CD14-positive monocyte (primary cell): ENCODE measurements around the gene NAA38. TPM values are rescaled to one million over a fixed set of nuclear protein-coding genes. Genes with fewer than 3 reads are reported as not detected.

Experiments
- DNase-seq, 3 donors: peaks; one replicate each; pipeline ENCODE4 v3.0.0-alpha.2; 2011 to 2022
- H2AFZ ChIP-seq: 2 replicates; pipeline ENCODE4 v1.6.0; 2012; ENCODE audit warnings: mild to moderate bottlenecking, low read depth, low read length, inconsistent platforms; ENCODE audit not compliant: insufficient read depth, poor library complexity, severe bottlenecking
- H3K27ac ChIP-seq, 2 donors: 1 replicate in 1 of 2; 2 replicates in 1 of 2; pipeline ENCODE4 v1.5.1; 2012 to 2013; ENCODE audit warnings: low read length in 2 of 2, control low read depth in 1 of 2, inconsistent platforms in 1 of 2, low read depth in 1 of 2, mild to moderate bottlenecking in 1 of 2
- H3K27me3 ChIP-seq, 2 donors: one replicate each; pipeline versions ENCODE4 v1.6.0 to v1.6.1; 2011 to 2013; ENCODE audit warnings: low read length in 2 of 2; ENCODE audit not compliant: control insufficient read depth in 2 of 2, insufficient read depth in 2 of 2
- H3K36me3 ChIP-seq, 2 donors: replicated peaks in 1 of 2; 1 replicate in 1 of 2; 2 replicates in 1 of 2; pipeline versions ENCODE4 v1.5.1 to v1.6.1; 2012 to 2013; ENCODE audit warnings: low read length in 2 of 2, control low read depth in 1 of 2, inconsistent platforms in 1 of 2, mild to moderate bottlenecking in 1 of 2; ENCODE audit not compliant: insufficient read depth in 2 of 2, control insufficient read depth in 1 of 2
- H3K4me1 ChIP-seq, 2 donors: 1 replicate in 1 of 2; 2 replicates in 1 of 2; pipeline versions ENCODE4 v1.5.1 to v1.6.1; 2012 to 2013; ENCODE audit warnings: low read length in 2 of 2, control low read depth in 1 of 2, inconsistent platforms in 1 of 2, mild to moderate bottlenecking in 1 of 2, moderate library complexity in 1 of 2; ENCODE audit not compliant: insufficient read depth in 2 of 2, control insufficient read depth in 1 of 2
- H3K4me2 ChIP-seq: replicated peaks from 2 replicates; pipeline ENCODE3; 2012; ENCODE audit warnings: low read length, moderate library complexity, mild to moderate bottlenecking; ENCODE audit not compliant: poor library complexity, severe bottlenecking; ENCODE audit errors: extremely low read depth
- H3K4me3 ChIP-seq, 3 experiments: fragments of 200-600 bp in 1 of 3; sonication (generic) in 1 of 3; replicated peaks in 1 of 3; 1 replicate in 2 of 3; 2 replicates in 1 of 3; pipeline ENCODE4 v1.5.1; 2011 to 2013; ENCODE audit warnings: low read length in 3 of 3, mild to moderate bottlenecking in 3 of 3, control low read depth in 2 of 3, low read depth in 2 of 3, inconsistent platforms in 1 of 3, moderate library complexity in 1 of 3
- H3K79me2 ChIP-seq: 2 replicates; pipeline ENCODE4 v1.6.0; 2012; ENCODE audit warnings: mild to moderate bottlenecking, control low read depth, inconsistent platforms, low read length, moderate library complexity; ENCODE audit not compliant: insufficient read depth
- H3K9ac ChIP-seq: 2 replicates; pipeline ENCODE4 v1.6.0; 2017; ENCODE audit warnings: low read length, mild to moderate bottlenecking; ENCODE audit not compliant: insufficient read depth, poor library complexity, severe bottlenecking
- H3K9me3 ChIP-seq, 2 donors: replicated peaks in 1 of 2; 1 replicate in 1 of 2; 2 replicates in 1 of 2; pipeline versions ENCODE4 v1.5.1 to v1.6.1; 2012 to 2013; ENCODE audit warnings: low read length in 2 of 2, control low read depth in 1 of 2; ENCODE audit not compliant: control insufficient read depth in 1 of 2, insufficient read depth in 1 of 2
- H4K20me1 ChIP-seq: 2 replicates; pipeline ENCODE4 v1.6.0; 2012; ENCODE audit warnings: mild to moderate bottlenecking, low read length, control low read depth, moderate library complexity; ENCODE audit not compliant: insufficient read depth
- H3K27ac Mint-ChIP-seq, 7 donors: one replicate each; pipeline ENCODE4 v1.8.0; 2020; ENCODE audit warnings: mild to moderate bottlenecking in 7 of 7, mixed read lengths in 7 of 7, moderate library complexity in 6 of 7, inconsistent platforms in 2 of 7
- H3K27me3 Mint-ChIP-seq, 3 donors: one replicate each; pipeline ENCODE4 v1.8.0; 2021 to 2022; ENCODE audit warnings: low read depth in 3 of 3, mild to moderate bottlenecking in 3 of 3, mixed read lengths in 3 of 3, moderate library complexity in 3 of 3, inconsistent platforms in 1 of 3
- H3K36me3 Mint-ChIP-seq, 2 donors: one replicate each; pipeline ENCODE4 v1.8.0; 2020; ENCODE audit warnings: mixed read lengths in 2 of 2, inconsistent platforms in 1 of 2, mild to moderate bottlenecking in 1 of 2
- H3K4me1 Mint-ChIP-seq: one replicate; pipeline ENCODE4 v1.8.0; 2020; ENCODE audit warnings: mild to moderate bottlenecking, mixed read lengths
- H3K4me3 Mint-ChIP-seq, 2 donors: one replicate each; pipeline ENCODE4 v1.8.0; 2020; ENCODE audit warnings: mild to moderate bottlenecking in 2 of 2, mixed read lengths in 2 of 2, moderate library complexity in 1 of 2
- H3K9me3 Mint-ChIP-seq, 7 donors: one replicate each; pipeline ENCODE4 v1.8.0; 2020 to 2022; ENCODE audit warnings: mixed read lengths in 7 of 7, mild to moderate bottlenecking in 6 of 7, moderate library complexity in 6 of 7, inconsistent platforms in 2 of 7
- WGBS: methylation state at CpG from one replicate; pipeline ENCODE4 v1.1.5; 2013; ENCODE audit warnings: missing lambda C conversion rate; ENCODE audit not compliant: insufficient coverage; 5-methylcytosine and 5-hydroxymethylcytosine counted together
- intact Hi-C, 2 donors: fragments of 100-400 bp; cut with micrococcal nuclease; formaldehyde crosslinking; loops; one replicate each; pipeline versions ENCODE4 v1.15.0 to v1.15.1; 2023
- polyA plus RNA-seq, 3 donors: library from polyadenylated mRNA; depleted of rRNA in 1 of 3; unstranded in 2 of 3; stranded (reverse) in 1 of 3; fragments of 300-500 nt in 2 of 3; fragments of >200 nt in 1 of 3; fragmentation: Illumina TruSeq in 2 of 3; gene quantifications; 1 replicate in 2 of 3; 2 replicates in 1 of 3; pipeline ENCODE4 v1.2.3, GENCODE V29; 2012 to 2021
- TF ChIP-seq, protein P1 (sequence below): fragments of 200-600 bp; IDR thresholded peaks from one replicate; pipeline ENCODE4 v1.8.0; 2022; ENCODE audit warnings: antibody characterized with exemption, mild to moderate bottlenecking

Gene NAA38
- polyA plus RNA-seq, 3 donors, result 63.8 to 197 (median 148) TPM

DNA sequence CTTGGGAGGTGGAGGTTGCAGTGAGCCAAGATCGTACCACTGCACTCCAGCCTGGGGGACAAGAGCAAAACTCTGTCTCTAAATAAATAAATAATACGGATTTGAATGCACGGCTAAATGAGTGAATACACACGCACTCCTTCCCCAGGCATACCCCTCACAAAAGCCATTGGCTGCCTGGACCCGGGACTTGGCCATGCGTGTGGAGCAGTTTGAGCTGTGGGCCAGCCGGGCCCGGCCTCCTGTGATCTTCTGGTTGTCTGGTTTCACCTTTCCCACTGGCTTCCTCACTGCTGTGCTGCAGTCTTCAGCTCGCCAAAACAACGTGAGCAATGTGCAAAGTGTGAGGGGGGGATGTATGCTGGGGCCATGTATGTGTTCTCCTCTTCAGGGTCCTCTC is 24.9 kb downstream of the NAA38 start:
- Histone ChIP-seq H2AFZ (no peak overlapping the region), H3K36me3 (no peaks in the 10 kb centered on the region), H3K4me1 (peaks cover 31 to 39% of the 10 kb centered on the region in 2 donors), H3K4me3 (no peak overlapping the region), H4K20me1 (no peaks in the 10 kb centered on the region), H3K27me3 (no peaks in the 10 kb centered on the region), H3K9me3 (no peaks in the 10 kb centered on the region), H3K27ac (no peak overlapping the region), H3K79me2 (peaks cover 10% of the 10 kb centered on the region), H3K4me2 (no peak overlapping the region), H3K9ac (no peak overlapping the region)
- peaks cover 24% of the 10 kb centered on the region for H3K4me1 Mint-ChIP-seq
- H3K27me3 Mint-ChIP-seq, result peaks cover 10 to 16% (median 14%) of the 10 kb centered on the region in 3 donors
- DNase-seq, result no peak
- TF ChIP-seq, protein P1, sequence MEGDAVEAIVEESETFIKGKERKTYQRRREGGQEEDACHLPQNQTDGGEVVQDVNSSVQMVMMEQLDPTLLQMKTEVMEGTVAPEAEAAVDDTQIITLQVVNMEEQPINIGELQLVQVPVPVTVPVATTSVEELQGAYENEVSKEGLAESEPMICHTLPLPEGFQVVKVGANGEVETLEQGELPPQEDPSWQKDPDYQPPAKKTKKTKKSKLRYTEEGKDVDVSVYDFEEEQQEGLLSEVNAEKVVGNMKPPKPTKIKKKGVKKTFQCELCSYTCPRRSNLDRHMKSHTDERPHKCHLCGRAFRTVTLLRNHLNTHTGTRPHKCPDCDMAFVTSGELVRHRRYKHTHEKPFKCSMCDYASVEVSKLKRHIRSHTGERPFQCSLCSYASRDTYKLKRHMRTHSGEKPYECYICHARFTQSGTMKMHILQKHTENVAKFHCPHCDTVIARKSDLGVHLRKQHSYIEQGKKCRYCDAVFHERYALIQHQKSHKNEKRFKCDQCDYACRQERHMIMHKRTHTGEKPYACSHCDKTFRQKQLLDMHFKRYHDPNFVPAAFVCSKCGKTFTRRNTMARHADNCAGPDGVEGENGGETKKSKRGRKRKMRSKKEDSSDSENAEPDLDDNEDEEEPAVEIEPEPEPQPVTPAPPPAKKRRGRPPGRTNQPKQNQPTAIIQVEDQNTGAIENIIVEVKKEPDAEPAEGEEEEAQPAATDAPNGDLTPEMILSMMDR, result no peak
- WGBS, result 85% methylated on average over 6 of the region's 10 CpGs
- no peak overlapping the region for H3K27ac Mint-ChIP-seq
- no peaks in the 10 kb centered on the region for H3K36me3 Mint-ChIP-seq
- intact Hi-C loops, result loop anchor here in 1 of 2 donors (10.0 kb wide), 1 partner anchor 322 kb away; the partner anchor contains the start of gene PER1
- H3K9me3 Mint-ChIP-seq, result peaks cover 0 to 2% (median 0%) of the 10 kb centered on the region in 7 donors
- peak overlapping the region in 1 of 2 donors; percentile 82 for H3K4me3 Mint-ChIP-seq

DNA sequence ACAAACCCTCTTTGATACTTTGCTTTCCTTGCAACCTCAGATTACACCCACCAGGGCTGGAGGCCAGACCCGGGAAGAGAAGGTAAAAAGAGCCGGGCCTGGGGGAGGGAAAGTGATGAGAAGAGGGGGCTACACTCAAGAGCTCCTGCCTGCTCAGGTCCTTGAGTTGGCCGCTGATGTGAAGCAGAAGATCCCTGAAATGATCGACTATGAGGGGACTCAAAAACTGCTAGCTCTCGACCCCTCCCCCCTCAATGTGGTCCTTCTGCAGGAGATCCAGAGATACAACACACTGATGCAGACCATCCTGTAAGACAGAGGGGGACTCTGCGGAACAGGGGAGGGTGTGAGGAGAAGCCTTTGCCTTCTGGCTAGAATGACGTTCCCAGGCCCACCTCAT is 26.1 kb downstream of the NAA38 start:
- no peak overlapping the region for H3K9ac ChIP-seq
- peak in 1 of 3 donors; percentile 2 for DNase-seq
- H3K27ac ChIP-seq, result no peak overlapping the region
- no peaks in the 10 kb centered on the region for H4K20me1 ChIP-seq
- H3K4me3 ChIP-seq, result no peak overlapping the region
- no peak overlapping the region for H3K4me2 ChIP-seq
- Mint-ChIP-seq H3K9me3 (peaks cover 0 to 2% (median 0%) of the 10 kb centered on the region in 7 donors), H3K4me3 (no peak overlapping the region), H3K27me3 (peaks cover 10 to 26% (median 22%) of the 10 kb centered on the region in 3 donors), H3K36me3 (no peaks in the 10 kb centered on the region), H3K27ac (no peak overlapping the region), H3K4me1 (peaks cover 15% of the 10 kb centered on the region)
- peaks cover 19 to 27% of the 10 kb centered on the region in 2 donors for H3K4me1 ChIP-seq
- H3K36me3 ChIP-seq, result no peaks in the 10 kb centered on the region
- no peaks in the 10 kb centered on the region for H3K9me3 ChIP-seq
- peaks cover 5% of the 10 kb centered on the region for H3K79me2 ChIP-seq
- no peak overlapping the region for H2AFZ ChIP-seq
- TF ChIP-seq, protein P1, result no peak
- WGBS, result 100% methylated on average over 1 of the region's 7 CpGs
- intact Hi-C loops, result loop anchor here in 1 of 2 donors (10.0 kb wide), 1 partner anchor 324 kb away; the partner anchor contains the start of gene PER1
- no peaks in the 10 kb centered on the region for H3K27me3 ChIP-seq
